Dermis blood vessel endothelial cell (primary cell): Measurements from ENCODE around the gene CPN2. TPM values are rescaled to one million over a fixed set of nuclear protein-coding genes. Genes with fewer than 3 reads are reported as not detected.

Experiments
- DNase-seq: peaks from one replicate; pipeline ENCODE4 v3.0.0; 2010
- total RNA-seq: library from RNA; depleted of rRNA; stranded (reverse); fragments of >200 nt; gene quantifications from 2 replicates; pipeline ENCODE4 v1.2.3, GENCODE V29; 2014

The CPN2 gene, protein sequence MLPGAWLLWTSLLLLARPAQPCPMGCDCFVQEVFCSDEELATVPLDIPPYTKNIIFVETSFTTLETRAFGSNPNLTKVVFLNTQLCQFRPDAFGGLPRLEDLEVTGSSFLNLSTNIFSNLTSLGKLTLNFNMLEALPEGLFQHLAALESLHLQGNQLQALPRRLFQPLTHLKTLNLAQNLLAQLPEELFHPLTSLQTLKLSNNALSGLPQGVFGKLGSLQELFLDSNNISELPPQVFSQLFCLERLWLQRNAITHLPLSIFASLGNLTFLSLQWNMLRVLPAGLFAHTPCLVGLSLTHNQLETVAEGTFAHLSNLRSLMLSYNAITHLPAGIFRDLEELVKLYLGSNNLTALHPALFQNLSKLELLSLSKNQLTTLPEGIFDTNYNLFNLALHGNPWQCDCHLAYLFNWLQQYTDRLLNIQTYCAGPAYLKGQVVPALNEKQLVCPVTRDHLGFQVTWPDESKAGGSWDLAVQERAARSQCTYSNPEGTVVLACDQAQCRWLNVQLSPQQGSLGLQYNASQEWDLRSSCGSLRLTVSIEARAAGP
- not detected in 2 replicates for total RNA-seq

DNA sequence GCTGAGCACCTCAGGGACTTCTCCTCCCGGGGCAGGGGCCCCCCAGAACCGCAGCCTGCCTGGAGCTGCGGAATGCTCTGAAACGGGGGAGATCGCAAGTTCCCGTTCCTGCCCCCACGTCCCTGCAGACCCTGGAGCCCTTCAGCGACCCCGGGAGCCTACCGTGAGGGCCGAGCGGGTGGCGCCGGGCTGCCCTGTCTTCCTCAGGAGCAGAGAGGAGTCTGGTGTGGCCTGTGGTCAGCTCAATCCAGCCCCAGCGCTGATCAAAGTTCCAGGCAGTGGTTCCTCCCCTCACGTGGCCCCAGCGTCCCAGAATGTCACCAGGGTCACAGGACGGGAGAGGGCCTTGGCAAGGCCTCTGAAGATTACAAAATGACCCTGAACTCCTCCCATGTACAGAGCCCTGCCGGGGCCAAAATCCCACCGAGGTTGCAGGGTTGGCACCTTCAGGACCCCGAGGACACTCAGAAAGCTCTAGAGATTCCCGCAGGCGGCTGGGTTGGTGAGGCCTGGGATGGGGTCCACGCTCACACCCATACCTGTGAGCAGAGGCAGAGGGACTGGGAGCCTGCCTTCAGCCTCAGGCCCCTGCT lies at the start of gene CPN2:
Gene CPN2, minus strand, starts transcription at position 249 of the 593 bp plus-strand sequence. CDS start 8,626 bp downstream, outside the sequence.
- no peak for DNase-seq

DNA sequence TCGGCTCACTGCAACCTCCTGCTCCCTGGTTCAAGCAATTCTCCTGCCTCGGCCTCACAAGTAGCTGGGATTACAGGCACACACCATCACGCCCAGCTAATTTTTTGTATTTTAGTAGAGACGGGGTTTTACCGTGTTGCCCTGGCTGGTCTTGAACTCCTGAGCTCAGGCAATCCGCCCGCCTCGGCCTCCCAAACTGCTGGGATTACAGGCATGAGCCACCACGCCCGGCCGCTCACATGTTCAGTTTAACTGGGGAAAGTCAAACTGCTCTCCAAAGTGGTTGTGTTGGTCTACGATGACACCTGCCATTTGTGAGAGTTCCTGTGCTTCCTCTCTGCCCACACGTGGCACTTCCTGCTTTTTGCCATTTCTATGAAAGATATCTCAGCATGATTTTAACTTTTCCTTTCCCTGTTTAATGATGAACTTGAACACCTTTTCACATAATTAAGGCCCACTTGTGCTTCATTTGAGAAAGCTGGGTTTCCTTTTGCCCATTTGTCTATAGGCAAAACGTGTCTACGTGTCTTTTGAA lies 48.8 kb upstream of the CPN2 start:
- no peak for DNase-seq

DNA sequence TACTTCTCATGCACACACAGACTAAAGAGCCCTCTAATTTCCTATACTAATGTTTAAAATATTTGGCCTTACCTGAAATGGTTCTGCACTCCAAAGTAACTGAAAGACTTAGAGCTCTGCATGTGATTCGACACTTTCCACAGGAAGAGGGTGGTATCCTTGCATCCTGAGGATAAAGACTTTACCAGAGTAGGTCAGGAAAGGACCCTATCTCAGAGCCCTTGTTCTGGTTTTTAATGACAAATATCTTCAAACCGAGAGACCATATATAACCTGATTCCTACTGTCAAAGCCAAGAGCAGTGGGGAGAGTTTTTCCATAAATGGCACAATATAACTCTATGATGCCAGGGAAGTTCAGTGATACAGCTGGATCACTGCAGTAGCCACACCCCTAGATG lies 48.0 kb upstream of the CPN2 start, which contains the start of gene GP5:
Gene GP5, minus strand, starts transcription at position 101 of the 400 bp plus-strand sequence. CDS start 984 bp downstream, outside the sequence.
- no peak for DNase-seq

DNA sequence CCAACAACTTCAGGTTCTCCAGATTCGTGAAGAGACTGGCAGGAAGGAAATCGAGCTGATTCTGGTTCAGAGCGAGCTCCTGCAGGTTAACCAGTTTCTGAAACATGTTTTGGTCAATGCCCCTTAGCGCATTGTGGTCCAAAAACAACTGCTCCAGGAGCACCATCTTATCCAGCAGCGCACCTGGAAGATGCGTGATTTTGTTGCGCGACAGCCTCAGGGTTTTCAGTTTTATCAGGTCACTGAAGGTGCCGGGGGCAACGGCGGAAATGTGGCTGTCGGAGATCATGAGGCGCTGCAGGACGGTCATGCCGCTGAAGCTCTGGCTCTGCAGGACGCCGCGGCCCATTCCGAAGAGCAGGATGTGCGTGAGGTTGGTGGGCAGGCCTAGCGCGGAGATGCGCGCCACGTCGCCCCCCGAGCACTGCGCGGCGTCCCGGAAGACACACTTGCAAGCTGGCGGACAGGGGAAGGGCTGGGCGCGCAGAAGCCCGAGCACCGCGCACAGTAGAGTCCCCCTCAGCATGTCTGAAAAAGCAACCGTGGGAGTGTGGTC lies 46.7 kb upstream of the CPN2 start:
- peak; percentile 51 for DNase-seq

DNA sequence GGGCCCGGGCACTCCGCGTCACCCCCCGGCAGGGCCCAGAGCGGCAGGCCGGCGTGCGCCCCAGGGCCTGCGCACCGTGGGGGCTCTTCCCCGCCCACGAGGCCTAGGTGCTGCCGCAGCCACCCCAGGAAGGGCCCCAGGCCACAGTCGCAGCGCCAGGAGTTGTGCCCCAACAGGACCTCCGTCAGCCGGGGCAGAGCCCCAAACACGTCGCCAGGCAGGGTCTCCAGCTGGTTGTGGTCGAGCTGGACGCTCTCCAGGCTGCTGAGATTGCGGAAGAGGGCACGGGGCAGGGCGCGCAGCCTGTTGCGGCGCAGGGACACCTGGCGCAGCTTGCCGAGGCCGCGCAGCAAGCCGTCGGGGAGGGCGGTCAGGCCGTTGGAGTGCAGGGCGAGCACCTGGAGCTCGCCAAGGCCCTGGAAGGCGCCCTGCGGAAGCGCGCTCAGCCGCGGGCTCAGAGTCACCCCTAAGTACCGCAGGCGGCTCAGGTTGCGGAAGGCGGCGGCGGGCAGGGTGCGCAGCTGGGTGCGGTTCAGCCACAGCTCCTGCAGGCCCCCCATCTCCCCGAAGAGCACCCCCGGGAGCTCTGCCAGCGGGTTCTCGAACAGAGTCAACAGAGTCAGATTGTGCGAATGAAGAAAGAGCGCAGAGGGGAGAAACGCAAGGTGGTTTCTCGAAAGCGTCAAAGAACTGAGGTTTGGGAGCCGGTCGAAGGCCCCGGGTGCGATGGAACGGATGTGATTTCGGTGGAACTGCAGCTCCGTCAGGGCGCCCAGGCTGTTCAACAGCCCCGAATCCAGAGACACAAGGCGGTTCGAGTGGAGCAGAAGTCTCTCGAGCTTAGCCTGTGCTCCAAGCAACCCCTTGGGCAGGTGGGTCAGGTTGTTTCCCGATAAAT lies 46.0 kb upstream of the CPN2 start:
- peak; percentile 24 for DNase-seq

DNA sequence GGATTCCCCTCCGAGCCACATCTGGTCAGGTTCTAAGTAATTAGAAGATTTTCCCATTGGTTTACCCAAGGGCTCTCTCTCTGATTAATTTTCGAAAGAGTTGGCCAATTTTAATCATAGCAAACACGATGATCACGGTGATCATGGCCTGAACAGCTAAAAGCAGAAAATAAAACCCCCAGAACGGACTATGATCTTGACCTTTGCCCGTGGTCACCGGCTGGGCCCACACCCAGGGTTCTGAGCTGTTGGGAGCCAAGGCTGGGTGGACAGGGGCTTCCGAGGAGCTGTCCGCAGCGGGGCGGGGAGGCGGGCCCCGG lies 45.4 kb upstream of the CPN2 start:
- DNase-seq = no peak

DNA sequence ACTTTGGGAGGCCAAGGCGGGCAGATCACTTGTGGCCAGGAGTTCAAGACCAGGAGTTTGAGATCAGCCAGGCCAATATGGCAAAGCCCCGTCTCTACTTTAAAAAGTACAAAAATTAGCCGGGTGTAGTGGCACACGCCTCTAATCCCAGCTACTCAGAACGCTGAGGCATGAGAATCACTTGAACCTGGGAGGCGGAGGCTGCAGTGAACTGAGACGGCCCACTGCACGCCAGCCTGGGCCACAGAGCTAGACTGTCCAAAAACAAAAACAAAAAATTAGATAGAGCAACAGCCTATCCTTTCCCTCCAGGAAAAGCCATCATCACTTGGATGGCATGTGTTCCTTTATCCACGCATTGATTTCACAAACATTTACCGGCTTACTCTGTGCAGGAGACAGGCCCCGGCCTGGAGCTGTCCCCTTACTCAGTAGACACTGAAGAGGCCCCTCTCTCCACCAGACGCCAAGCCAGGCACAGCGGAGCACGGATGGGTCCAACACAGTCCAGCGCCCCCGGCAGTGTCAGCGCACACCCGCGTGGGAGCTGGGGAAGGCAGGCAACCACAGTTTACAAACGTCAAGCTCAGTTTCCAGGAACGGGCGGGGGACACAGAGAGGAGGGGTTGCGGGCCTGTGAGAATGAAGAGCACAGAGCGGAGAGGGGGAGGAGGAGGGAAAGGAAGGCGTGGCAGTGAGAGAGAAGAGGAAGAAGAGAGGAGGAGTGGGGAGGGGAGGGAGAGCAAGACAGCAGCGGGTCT lies 44.8 kb upstream of the CPN2 start:
- DNase-seq = no peak

DNA sequence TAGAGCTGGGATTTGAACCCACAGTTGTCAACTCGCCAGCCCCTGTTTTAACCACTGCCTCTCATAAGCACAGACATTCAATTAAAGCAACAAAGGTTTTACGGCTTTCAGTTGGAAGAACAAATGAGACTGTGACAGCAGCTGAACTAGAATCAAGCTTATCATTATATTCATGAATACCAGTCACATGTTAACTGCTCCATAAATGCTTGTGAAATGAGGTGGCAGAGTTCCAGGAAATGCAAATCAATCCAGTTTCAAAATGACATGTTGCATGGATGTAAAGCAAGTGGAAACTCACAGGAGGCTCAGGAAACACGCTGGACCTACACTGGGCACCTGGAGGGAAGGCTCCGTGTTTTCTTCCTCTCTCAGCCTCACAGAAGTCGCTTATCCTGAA lies 44.1 kb upstream of the CPN2 start:
- DNase-seq = peak; percentile 41

DNA sequence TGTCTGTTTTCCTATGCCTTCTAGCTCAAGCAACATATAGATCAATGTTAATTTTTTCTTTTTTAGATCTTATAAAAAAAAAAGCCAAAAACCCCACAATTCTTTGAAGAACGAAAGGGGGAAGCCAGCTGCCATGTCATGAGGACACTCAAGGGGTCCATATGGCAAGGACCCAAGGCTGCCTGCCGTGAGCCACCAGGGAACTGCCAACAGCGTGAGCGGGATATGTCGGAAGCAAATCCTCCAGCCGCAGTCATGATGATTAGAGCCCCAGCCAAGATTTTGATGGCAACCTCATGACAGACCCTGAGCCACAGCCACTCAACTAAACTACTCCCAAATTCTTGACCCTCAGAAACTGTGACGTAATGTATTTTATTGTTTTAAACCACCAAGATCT lies 41.4 kb upstream of the CPN2 start:
- DNase-seq = no peak

DNA sequence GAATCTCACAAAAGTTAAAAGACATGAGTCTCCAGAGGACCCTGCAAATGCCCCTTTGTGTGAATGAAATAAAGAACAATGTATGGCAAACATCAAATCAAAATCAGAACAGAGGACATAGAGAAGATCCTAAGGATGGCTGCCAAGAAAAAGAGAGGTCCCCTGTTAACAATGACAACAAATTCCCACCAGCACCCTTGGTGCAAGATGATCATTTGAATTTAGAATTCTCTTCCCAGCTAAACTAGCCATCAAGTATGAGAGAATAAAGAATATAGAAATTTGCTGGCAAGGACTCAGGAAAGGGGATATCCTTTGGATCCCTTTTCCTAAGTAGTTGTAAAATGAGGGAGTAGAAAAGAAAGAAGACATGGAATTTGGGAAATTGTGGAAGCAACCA lies 39.7 kb upstream of the CPN2 start:
- DNase-seq = no peak

DNA sequence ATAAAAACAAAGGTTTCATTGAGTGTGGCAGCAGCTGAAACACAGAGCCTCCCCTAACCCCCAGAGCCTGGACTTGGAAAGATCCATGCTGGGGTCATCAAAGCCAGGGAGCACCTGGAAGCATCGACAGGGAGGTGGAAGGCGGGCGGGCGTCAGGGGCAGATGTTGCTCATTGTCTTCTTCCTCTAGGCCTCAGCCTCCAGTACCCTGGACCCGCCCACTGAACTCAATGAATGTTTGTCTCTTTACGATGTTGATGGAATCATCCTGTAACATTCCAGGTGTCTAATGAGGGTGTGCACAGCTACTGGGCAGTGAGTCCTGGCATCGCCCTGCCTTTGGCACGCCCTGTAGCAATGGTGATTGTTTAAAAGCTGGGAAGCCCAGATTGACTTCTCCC lies 38.1 kb upstream of the CPN2 start:
- no peak for DNase-seq

DNA sequence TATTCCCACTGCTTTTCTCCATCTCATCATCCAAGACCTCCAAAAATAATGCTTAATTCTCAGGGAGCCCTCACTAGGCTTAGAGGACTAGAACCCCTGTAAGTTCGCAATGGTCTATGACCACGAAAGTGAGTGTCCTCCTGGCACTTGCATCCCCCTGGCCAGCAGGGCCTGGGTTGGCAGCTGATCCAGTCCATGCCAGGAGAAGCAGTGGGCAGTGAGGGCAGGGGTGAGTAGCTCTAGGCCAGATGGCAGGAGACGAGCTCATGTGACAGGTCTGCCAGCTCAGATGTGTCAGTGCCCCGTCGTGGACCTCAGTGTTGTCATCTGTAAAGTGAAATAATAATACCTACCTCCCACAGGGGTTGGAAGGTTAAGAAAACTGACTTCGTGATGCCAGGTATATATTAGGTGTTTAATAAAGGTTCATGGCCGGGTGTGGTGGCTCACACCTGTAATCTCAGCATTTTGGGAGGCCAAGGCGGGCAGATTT lies 36.8 kb upstream of the CPN2 start:
- no peak for DNase-seq

DNA sequence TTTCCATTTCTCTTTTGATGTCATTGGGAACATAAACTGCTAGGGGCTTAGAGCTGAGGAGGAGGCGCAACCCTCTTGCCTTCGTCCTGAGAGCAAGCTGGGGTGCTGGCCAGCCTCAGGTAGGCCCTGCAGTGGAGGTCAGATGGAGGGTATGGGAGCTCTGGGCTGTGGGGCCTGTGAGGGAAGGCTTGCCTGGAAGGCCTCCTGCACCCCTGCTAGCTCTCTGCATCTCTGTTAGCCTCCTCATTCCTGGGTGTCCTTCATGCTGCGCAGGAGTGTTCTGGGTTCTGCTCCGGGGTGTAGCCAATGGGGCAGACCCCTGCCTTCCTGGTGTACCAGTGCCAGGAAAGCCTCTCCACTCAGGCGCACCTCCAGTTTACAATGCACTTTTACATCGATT lies 36.1 kb upstream of the CPN2 start:
- DNase-seq = no peak

DNA sequence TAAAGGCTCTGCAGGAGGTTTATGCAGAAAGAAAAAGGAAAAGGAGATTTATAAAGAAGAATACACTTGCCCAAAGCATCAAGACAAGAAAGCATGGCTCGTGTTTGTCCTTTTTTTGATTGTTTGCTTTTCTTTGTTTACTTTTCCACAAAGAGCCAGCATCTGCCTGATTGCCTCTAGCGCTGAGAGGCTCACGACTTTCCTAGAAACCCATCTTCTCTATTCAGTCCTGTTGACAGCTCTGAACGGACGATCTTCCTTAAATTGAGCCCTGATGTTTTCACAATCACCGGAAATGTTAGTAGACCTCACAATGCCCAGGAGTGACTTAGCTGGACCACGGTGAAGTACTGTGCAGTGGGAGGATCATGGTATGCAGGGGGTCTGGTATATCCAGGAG lies 35.5 kb upstream of the CPN2 start:
- no peak for DNase-seq

DNA sequence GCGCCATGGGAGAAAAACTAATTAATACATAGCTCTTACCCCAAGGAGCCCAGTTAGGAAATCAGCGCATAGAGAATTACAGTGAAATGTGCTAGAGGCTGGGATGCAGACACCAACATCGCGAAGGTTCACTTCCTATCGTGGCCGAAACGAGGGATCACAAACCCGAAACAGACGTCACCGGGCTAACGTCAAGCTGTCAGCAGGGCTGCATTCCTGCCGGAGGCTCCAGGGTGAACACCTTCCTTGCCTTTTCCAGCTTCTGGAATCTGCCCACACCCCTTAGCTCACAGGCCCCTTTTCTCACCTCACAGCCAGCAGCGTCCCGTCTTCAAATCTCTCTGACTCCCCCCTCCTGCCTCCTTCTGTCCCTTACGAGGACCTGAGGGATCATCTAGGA lies 34.9 kb upstream of the CPN2 start:
- DNase-seq = no peak

DNA sequence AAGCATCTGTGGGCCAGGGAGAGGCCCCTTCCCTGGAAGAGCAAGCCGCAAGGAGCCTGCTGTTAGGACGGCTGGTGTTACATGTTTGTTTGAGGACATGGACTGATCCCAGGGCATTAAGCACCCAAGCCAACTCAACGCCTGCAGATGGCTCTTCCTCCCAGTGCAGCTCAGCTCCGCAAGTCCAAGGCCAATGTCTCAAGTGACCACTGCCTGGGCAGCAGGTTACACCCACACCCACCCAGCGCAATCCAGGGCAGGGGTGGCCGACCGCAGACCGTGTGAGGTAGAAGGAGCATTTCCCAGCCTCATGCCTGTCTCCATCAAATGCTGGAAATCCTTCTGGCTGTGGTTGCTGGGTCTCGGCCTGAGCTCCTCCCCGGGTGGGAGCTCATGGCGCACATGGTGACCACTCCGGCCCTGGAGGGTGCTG lies 33.5 kb upstream of the CPN2 start:
- no peak for DNase-seq

DNA sequence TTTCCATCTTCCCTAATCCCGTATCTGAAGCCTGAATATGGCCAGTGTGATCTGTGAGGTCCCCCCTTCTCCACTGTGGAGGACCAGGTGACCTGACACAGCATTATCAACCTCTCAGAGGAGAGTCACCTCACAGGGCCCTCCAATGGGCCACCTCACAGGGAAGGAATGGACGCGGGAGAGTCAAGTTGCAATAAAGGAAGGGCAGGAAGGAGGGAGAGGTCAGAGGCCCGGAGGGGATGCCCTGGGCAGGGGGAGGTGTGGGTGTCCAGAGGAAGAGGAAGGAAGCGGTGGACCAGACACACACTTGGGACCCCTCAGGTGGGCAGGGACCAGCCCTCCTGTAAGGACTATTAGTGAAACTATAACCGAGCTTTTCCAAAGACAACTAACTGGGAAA lies 33.0 kb upstream of the CPN2 start:
- DNase-seq = no peak

DNA sequence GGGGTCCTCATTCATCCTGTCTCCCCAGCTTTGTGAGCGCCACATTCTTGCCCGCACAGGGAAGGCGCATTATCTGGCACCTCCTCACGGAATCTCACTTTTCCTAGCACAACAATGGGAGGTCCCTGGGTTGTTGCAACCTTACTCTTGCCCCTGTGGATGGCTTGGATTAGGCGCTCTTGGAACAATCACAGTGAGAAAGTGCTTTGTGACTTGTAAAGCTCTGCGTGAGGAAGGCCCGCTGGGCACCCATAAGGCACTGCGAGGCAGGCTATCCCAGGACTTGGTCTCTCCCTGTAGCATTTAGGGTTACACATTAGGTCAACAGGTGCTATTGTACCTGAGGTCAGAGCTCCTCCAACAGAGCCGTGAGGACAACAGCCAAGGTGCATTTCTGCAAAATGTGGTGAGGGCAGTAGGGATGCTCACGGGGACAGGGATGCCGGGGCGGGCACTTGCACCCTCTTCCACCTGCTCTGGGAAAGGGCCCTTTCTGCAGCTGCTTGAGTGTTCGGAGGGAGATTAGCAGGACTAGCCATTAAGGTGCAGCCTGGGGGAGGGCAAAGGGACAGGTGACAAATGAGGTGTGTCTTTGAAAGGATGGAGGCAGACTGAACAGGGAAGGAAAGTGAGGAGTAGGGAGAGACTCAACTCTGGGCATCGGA lies 32.3 kb upstream of the CPN2 start:
- DNase-seq = no peak

DNA sequence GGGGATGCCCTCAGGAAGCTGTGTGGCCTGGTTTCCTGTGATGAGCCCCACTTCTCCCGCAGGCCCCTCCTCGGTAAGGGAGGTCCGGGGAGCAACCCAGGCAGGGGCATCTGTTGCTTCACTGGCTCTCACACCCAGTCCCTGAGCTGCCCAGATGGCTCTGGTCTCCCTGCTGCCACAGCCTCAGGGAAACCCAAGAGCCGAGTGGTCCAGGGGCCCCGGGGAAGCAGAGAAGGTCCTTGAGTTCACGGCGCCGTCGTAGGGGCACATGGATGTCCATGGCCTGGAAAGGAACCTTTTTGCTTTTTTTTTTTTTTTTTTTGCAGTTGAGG lies 31.7 kb upstream of the CPN2 start:
- DNase-seq = no peak

DNA sequence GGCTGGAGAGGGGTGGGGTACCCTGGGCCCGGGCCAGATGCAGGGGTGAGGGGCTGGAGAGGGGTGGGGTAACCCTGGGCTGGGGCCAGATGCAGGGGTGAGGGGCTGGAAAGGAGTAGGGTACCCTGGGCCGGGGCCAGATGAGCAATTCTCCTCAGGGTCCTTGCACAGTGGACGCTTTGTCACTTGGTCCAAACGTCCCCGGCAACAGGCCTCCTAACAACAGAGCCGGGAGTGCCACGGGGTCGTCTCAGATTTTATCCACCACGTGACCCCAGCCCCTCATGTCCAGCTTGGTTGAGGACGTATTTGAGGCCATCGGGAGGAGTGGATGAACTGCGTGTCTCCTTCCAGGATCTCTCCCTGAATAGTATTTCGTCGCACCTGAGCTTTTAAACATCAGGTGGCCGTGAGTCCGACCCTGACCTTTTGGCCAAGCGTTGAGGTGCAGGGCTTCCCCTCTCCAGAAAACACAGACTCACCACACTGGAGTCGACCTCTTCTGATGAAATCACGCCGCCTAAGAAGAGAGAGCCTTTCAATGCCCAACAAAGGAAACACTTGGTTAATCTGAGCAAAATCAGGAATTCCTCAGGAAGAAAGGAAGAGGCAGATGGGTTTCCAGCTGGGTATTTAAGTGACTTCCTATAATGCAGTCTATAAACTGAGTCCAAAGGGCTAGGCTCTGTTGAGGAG lies 31.2 kb upstream of the CPN2 start:
- DNase-seq = peak; percentile 21
